ENCODE results near the gene ZNF618.

Gene ZNF618

GRCh38 chr9:113868501-113868900 lies 7.6 kb upstream of the ZNF618 start:
- no peak for TF ChIP-seq CTCF (conservative IDR thresholded peaks at IDR 0.05; ENCODE audit: low read depth)
- H3K27ac ChIP-seq = no peak overlapping the region
- DNase-seq (ENCODE audit: low spot score) = no peak
- POLR2A ChIA-PET (ENCODE audit: low non-redundant PET) = no interaction called here
- CTCF ChIA-PET = no interaction called here

GRCh38 chr9:113872485-113873143 lies 3.5 kb upstream of the ZNF618 start:
- no peak for TF ChIP-seq CTCF (conservative IDR thresholded peaks at IDR 0.05; ENCODE audit: low read depth)
- CTCF ChIA-PET = no interaction called here
- H3K27ac ChIP-seq = no peak overlapping the region
- peak; percentile 72 for DNase-seq (ENCODE audit: low spot score)
- POLR2A ChIA-PET (ENCODE audit: low non-redundant PET) = no interaction called here

- no peak for DNase-seq (ENCODE audit: low spot score)
- CTCF ChIA-PET = interaction anchor here (0.6 to 0.7 kb wide), 2 partner anchors 56 to 132 kb away, joined by 3 read pairs; no protein-coding TSS in a partner anchor
- POLR2A ChIA-PET (ENCODE audit: low non-redundant PET) = no interaction called here
- no peak overlapping the region for H3K27ac ChIP-seq
- TF ChIP-seq CTCF (conservative IDR thresholded peaks at IDR 0.05; ENCODE audit: low read depth) = no peak
Observed at GRCh38 chr9:113873446-113873845, 2.7 kb upstream of the ZNF618 start.

- no peak for TF ChIP-seq CTCF (conservative IDR thresholded peaks at IDR 0.05; ENCODE audit: low read depth)
- ChIA-PET POLR2A (ENCODE audit: low non-redundant PET) (no interaction called here), CTCF (interaction anchor here (0.6 kb wide), 1 partner anchor 133 kb away, joined by 3 read pairs; no protein-coding TSS in a partner anchor)
- no peak for DNase-seq (ENCODE audit: low spot score)
- H3K27ac ChIP-seq = no peak overlapping the region
Observed at GRCh38 chr9:113873926-113874325, 2.2 kb upstream of the ZNF618 start.

GRCh38 chr9:113875459-113876150 lies 504 bp upstream of the ZNF618 start:
- CTCF ChIA-PET = interaction anchor here (0.6 to 0.7 kb wide), 3 partner anchors 67 to 307 kb away, joined by 3 read pairs; no protein-coding TSS in a partner anchor
- H3K27ac ChIP-seq = peak overlapping the region; percentile 77
- POLR2A ChIA-PET (ENCODE audit: low non-redundant PET) = no interaction called here
- peak; percentile 58 for DNase-seq (ENCODE audit: low spot score)
- TF ChIP-seq CTCF (conservative IDR thresholded peaks at IDR 0.05; ENCODE audit: low read depth) = no peak

- peak; percentile 53 for TF ChIP-seq CTCF (conservative IDR thresholded peaks at IDR 0.05; ENCODE audit: low read depth)
- ChIA-PET CTCF (interaction anchor here (0.6 to 1.7 kb wide), 17 partner anchors 9 to 1518 kb away, joined by 3 to 13 read pairs (median 3); no protein-coding TSS in a partner anchor), POLR2A (ENCODE audit: low non-redundant PET) (no interaction called here)
- H3K27ac ChIP-seq = no peak overlapping the region
- DNase-seq (ENCODE audit: low spot score) = no peak
Observed at GRCh38 chr9:113876993-113877368, 872 bp downstream of the ZNF618 start.
